Measurements from ENCODE around the gene NANOS1.
A peak's percentile ranks its signal among the peaks of the same experiment; 100 is the strongest.
"Not testable (repeated sequence)": the region's sequence is repeated elsewhere in the genome, so short reads cannot be mapped to it uniquely, and the experiment has no call there.

Gene NANOS1

GRCh38 chr10:119005362-119006043 is 24.0 kb upstream of the NANOS1 start:
- DNase-seq, result no peak
- intact Hi-C loops (cut with DNase I), result no loop called here

- DNase-seq, result peak in 1 of 42 donors; percentile 39
- intact Hi-C loops (cut with DNase I), result no loop called here
Measured at GRCh38 chr10:119006451-119007210, 22.9 kb upstream of the NANOS1 start.

GRCh38 chr10:119007211-119007574 is 22.3 kb upstream of the NANOS1 start:
- DNase-seq, result no peak
- intact Hi-C loops (cut with DNase I), result no loop called here

GRCh38 chr10:119020627-119020946 is 8.9 kb upstream of the NANOS1 start:
- intact Hi-C loops (cut with DNase I), result no loop called here
- DNase-seq, result peak in 3 of 42 donors; percentile 32 to 42 (median 38)

- peak in 3 of 42 donors; percentile 7 to 32 (median 17) for DNase-seq
- intact Hi-C loops (cut with DNase I), result no loop called here
Measured at GRCh38 chr10:119022846-119023552, 6.5 kb upstream of the NANOS1 start.

DNA sequence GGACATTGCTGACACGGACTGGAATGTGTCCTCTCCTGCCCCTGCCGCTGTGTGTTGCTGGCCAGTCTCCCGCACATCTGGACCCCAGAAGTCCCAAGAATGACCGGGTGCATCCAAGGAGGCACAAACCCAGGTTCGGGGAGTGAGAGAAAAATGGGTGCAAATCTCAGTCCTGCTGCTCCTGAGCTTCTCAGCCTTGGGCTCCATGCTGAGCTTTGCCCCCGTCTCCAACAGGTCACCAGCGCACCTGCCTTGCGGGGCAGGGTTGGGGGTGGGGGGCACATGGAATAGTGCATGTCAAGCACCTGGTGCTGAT is 6.0 kb upstream of the NANOS1 start:
- DNase-seq, result peak in 2 of 42 donors; percentile 3 to 13
- intact Hi-C loops (cut with DNase I), result no loop called here

- peak in 3 of 42 donors; percentile 2 to 25 (median 18) for DNase-seq
- intact Hi-C loops (cut with DNase I), result no loop called here
Measured at GRCh38 chr10:119024882-119025281, 4.6 kb upstream of the NANOS1 start.

DNA sequence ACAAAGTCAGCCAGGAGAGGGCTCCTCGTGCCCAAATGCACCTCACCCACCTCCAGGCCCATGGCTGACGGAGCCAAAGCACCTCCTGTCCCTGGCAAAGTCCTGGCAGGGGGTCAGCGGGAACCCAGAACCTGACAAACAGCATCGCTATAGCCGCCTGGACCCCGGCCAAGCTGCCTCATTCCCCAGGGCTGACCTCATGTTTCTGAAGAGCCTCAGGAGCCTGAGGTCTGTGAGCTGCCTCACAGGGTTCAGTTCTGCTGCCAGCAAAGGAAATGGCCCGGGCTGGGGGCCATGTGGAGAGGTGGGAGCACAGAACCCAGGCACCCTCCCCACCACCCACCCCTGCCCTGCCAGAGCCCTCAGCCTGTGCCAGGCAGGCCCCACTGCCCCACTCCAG is 4.2 kb upstream of the NANOS1 start:
- intact Hi-C loops (cut with DNase I), result no loop called here
- peak in 12 of 42 donors; percentile 11 to 52 (median 34) for DNase-seq

- peak in 3 of 42 donors; percentile 17 to 40 (median 34) for DNase-seq
- intact Hi-C loops (cut with DNase I), result no loop called here
Measured at GRCh38 chr10:119025776-119026175, 3.7 kb upstream of the NANOS1 start.

DNA sequence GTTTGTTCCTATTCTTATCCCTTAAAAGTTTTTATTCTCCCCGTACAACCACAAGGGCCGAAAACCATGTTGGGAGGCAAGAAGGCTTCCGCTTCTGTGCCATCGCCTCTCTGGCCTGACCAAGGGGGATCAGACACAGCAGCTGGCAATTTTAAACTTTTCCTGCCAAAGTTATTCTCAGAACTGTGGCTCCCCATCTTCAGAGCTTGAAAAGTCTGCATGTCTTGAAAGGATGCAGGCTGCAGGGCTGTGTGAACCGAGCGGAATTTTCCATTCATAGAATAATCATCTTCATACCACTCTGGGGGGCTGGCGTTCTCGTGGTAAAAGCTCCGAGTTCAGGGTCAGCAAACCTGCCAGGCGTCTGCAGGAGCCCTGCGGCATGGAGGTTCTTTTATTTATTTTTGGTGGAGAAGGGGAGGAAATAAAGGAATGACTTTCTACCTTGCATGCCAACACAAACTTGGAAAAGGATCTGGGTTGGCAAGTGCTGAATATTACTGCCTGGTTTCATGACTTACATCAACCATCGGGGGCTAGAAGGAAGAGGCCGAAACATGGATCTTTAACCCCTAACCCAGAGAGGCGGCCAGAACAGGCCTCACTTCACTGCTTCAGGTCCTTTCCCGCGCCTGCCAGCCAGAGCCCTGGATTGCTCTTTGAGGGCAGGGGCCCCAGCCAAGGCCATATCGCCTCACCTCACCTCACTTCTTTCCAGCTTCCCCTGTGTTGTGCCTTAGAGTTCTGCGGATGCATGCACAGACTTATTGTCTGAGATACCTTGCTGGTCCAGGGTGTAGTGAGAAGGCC is 3.0 kb upstream of the NANOS1 start:
- intact Hi-C loops (cut with DNase I), result no loop called here
- peak in 3 of 42 donors; percentile 32 to 36 (median 32) for DNase-seq

DNA sequence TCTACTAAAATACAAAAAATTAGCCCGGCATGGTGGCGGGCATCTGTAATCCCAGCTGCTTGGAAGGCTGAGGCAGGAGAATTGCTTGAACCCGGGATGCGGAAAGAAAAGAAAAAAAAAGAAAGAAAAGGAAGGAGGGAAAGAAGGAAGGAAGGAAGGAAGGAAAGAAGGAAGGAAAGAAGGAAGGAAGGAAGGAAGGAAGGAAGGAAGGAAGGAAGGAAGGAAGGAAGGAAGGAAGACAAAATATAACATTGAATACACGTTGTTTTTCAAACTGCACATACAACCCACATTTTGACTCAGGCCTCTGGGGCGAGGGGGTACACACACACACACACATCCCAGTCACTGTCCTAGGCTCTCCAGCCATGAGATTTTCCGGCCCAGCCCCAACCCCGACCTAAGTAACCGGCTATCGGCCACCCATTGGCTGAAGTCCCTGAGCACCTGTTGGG is 1.0 kb upstream of the NANOS1 start:
- intact Hi-C loops (cut with DNase I), result not testable (repeated sequence)
- DNase-seq, result peak in 1 of 42 donors; percentile 21

GRCh38 chr10:119028900-119029612 is 458 bp upstream of the NANOS1 start:
- peak; percentile 77 to 97 (median 93) for DNase-seq
- intact Hi-C loops (cut with DNase I), result no loop called here

DNA sequence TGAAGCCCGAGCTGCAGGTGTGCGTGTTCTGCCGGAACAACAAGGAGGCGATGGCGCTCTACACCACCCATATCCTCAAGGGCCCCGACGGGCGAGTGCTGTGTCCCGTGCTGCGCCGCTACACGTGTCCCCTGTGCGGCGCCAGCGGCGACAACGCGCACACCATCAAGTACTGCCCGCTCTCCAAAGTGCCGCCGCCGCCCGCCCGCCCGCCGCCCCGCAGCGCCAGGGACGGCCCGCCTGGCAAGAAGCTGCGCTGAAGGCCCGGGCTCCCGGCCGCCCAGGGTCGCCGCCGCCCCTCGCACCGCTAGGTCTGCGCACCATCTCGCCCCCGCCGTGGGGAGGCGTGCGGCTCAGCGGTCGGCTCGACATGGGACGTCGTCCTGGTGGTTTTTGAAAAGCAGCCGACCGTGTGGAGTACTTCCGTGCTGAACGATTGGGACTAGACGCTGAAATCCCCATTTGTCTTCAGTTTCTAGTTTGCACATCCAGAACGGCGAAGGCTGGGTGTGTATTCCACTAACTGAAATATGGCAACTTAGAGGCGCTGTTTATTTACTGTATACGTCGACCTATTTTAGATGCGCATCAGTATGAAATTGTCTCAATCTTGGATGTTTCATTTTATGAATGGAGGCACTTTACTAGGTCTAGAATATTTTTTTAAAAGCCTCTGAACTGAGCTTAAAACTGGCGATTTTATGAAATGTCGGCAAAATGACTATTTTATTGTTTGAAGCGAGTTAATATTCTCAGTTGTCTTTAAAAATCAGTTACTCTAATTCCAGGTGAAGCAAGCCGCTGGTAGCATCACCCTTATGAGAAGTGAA is 1.1 kb downstream of the NANOS1 start:
- intact Hi-C loops (cut with DNase I), result no loop called here
- peak in 38 of 42 donors; percentile 16 to 75 (median 46) for DNase-seq

DNA sequence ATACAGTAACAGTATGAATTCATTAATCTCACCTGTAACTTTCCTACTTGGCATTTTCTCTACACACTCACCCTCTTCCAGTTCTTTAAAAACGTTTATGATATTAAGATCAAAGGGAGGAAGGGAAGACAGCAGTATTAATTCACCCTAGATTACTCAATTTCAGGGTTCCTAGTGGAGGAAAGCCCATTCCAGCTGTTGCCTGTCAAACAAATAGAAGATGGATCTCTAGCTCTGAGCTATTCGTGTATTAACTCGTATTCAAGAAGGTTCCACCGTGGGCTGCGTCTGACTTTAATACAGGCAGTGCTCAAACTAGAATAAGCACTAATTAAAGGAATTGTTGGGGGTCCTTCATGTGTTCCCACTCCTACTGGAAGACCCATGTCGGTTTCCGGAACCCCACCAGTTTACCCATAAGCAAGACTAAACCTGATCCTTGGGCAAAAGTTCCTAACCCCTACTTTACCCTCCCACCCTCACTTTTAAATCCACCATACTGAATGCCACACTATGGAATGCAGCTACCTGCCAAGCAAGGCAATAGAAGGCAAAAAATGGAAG is 2.1 kb downstream of the NANOS1 start:
- peak in 1 of 42 donors; percentile 38 for DNase-seq
- intact Hi-C loops (cut with DNase I), result no loop called here

- intact Hi-C loops (cut with DNase I), result no loop called here
- DNase-seq, result no peak
Measured at GRCh38 chr10:119039161-119039560, 9.6 kb downstream of the NANOS1 start.

DNA sequence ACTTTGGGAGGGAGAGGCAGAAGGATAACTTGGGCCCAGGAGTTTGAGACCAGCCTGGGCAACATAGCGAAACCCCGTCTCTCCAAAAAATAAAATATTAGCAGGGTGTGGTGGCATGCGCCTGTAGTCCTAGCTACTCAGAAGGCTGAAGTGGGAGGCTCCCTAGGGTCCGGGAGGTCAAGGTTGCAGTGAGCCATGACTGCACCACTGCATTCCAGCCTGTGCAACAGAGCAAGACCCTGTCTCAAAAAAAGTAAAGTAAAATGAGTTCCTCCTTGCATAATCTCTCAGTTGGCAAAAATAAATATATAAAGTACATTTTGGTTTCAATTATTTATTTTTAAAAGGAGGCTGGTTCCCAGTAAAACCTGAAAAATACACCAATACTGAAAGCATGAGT is 11.8 kb downstream of the NANOS1 start:
- intact Hi-C loops (cut with DNase I), result no loop called here

GRCh38 chr10:119042169-119042568 is 12.7 kb downstream of the NANOS1 start:
- DNase-seq, result no peak
- intact Hi-C loops (cut with DNase I), result no loop called here

More for the DNA sequence above, 11.8 kb downstream of the NANOS1 start:
- no peak for DNase-seq
